ENCODE data around the gene CFAP54.

CFAP54 gene

GRCh38 chr12:96824838-96825236, 335.5 kb downstream of the CFAP54 start:
- DNase-seq = no peak

- no peak for DNase-seq
Observed at GRCh38 chr12:96828169-96828789, 338.9 kb downstream of the CFAP54 start.

GRCh38 chr12:96829354-96829753, 340.0 kb downstream of the CFAP54 start:
- no peak for DNase-seq

GRCh38 chr12:96831346-96831745, 342.0 kb downstream of the CFAP54 start:
- DNase-seq = no peak

GRCh38 chr12:96846293-96846692, 356.9 kb downstream of the CFAP54 start:
- DNase-seq = no peak

- DNase-seq = no peak
Observed at GRCh38 chr12:96850676-96851075, 361.3 kb downstream of the CFAP54 start.

GRCh38 chr12:96858162-96858561, 368.8 kb downstream of the CFAP54 start:
- no peak for DNase-seq

GRCh38 chr12:96861656-96862055, 372.3 kb downstream of the CFAP54 start:
- DNase-seq = no peak

- DNase-seq = no peak
Observed at GRCh38 chr12:96862326-96862725, 372.9 kb downstream of the CFAP54 start.

- DNase-seq = no peak
Observed at GRCh38 chr12:96864335-96864734, 375.0 kb downstream of the CFAP54 start.

GRCh38 chr12:96866801-96867590, 377.6 kb downstream of the CFAP54 start:
- no peak for DNase-seq

GRCh38 chr12:96870946-96871345, 381.6 kb downstream of the CFAP54 start:
- DNase-seq = no peak

- no peak for DNase-seq
Observed at GRCh38 chr12:96872961-96873360, 383.6 kb downstream of the CFAP54 start.

GRCh38 chr12:96874211-96874610, 384.8 kb downstream of the CFAP54 start:
- DNase-seq = no peak

- DNase-seq = no peak
Observed at GRCh38 chr12:96876966-96877365, 387.6 kb downstream of the CFAP54 start.

GRCh38 chr12:96878704-96879103, 389.3 kb downstream of the CFAP54 start:
- DNase-seq = no peak

- no peak for DNase-seq
Observed at GRCh38 chr12:96879301-96879700, 389.9 kb downstream of the CFAP54 start.

- no peak for DNase-seq
Observed at GRCh38 chr12:96880220-96880619, 390.8 kb downstream of the CFAP54 start.

GRCh38 chr12:96881608-96882007, 392.2 kb downstream of the CFAP54 start:
- no peak for DNase-seq

GRCh38 chr12:96882862-96883261, 393.5 kb downstream of the CFAP54 start:
- no peak for DNase-seq

- no peak for DNase-seq
Observed at GRCh38 chr12:96883571-96883970, 394.2 kb downstream of the CFAP54 start.

GRCh38 chr12:96886998-96887677, 397.8 kb downstream of the CFAP54 start:
- DNase-seq = peak in 9 of 14 donors; percentile 1 to 62 (median 11)

- no peak for DNase-seq
Observed at GRCh38 chr12:96889273-96889933, 400.0 kb downstream of the CFAP54 start.

Data from C1 segment of cervical spinal cord (tissue), 14 donors.